GM19099 (cell line): ENCODE measurements around the gene SMAD7.

ENCODE experiments used
- POLR2A ChIP-seq: IDR thresholded peaks from 3 replicates; pipeline ENCODE4 v1.6.1; 2011; ENCODE audit warnings: low read depth; ENCODE audit not compliant: insufficient read length; ENCODE audit errors: extremely low read depth

SMAD7 gene

DNA sequence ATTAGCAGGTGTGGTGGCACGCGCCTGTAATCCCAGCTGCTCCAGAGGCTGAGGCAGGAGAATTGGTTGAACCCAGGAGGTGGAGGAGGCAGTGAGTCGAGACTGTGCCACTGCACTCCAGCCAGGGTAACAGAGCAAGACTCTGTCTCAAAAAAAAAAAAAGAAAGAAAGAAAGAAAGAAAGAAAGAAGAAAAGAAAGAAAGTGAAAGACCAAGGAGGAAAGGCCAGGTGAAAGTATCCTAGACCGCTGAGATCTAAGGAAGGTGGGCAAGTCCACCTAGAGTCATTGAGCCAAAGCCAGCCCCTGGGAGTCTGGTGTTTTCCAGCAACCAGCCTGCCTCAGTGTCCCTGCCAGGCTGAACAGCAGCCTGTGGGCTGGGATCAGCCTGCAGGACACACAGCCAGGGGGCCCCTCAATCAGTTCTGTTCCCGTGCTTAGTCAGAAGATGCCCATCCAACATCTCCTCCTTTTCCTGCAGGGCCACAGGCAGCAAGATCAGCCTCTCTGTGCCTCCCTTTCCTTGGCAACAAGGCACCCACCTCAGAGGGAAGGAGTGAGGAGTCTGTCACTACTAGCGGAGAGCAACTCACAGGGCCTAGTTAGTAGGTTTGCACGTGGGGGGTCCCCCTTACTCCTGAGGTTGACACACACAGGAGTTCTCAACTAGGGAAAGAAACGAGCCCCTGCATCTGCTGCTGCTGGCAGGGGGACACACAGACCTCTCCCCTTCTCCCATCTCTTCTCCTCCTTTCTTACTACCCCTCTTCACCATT lies 64.1 kb downstream of the SMAD7 start:
- TF ChIP-seq POLR2A, result no peak

DNA sequence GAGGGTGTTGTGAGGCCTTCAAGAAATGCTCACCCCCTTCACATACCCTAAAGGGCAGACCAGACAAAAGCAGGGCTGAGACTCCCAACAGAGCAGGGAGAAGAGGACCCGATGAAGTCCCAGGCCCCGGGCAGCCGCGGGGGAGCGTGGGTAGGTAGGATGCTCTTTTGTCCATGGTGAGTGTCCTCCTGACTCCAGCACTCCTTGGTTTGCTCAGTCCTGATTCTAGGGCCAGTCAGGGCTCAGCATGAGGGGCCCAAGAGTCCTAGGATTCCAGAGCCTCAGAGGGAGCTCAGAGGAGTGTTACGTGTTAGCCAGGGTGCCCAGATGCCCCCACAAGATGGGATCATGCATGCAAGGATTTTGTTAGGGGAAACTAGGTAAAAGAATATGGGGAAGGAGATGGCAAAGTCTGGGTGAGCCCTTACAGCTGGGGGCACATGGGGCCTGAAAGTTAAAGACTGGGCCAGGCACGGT lies 64.8 kb downstream of the SMAD7 start:
- no peak for TF ChIP-seq POLR2A

DNA sequence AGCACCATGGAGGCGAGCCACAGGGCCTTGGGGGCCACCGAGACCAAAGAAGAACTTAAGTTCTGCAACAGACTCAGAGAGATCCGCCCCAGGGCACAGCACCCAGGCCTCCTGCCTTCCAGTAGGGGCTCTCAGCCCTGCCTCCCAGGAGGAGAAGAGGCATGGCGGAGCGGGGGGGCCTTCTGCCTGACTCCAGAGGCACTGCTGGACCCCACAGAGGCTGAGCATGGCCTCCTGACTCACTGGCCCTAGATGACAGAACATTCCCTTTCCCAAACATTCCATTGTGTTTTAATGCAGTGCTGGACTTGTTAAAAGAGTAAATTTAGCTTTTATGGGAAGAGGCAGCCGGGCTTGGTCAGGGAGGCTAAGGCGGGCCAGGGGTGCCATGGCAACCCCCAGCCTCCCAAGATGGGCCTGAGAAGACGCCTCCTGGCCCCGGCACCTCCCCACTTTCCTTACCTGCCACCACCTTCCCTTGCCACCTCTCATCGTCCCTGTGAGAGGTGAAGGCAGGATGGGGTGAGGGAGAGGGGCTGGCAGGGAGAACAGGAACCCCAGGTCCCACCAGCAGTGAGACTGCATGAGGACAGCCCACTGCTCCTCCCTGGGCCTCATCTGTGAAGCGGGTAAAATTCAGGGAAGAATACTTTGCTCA lies 65.4 kb downstream of the SMAD7 start:
- no peak for TF ChIP-seq POLR2A

DNA sequence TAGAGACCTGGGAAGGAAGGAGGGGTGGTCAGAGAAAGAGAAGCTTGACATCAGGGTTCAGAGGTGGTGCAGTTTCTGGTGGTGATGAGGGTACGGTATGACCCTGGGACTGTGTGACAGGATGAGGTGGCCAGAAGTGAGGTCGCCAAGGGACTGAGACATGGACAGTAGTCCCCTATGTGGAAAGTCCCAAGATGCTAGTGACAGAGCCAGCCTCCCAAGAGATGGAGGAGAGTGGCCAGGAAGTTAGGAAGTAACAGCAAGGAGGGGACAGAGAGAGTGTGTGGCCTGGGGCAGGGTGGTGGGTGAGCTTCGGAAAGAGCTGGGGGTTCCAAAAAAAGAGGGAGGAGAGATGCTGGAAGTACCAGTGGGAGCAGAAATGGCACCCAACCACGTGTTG lies 66.0 kb downstream of the SMAD7 start:
- TF ChIP-seq POLR2A, result no peak

DNA sequence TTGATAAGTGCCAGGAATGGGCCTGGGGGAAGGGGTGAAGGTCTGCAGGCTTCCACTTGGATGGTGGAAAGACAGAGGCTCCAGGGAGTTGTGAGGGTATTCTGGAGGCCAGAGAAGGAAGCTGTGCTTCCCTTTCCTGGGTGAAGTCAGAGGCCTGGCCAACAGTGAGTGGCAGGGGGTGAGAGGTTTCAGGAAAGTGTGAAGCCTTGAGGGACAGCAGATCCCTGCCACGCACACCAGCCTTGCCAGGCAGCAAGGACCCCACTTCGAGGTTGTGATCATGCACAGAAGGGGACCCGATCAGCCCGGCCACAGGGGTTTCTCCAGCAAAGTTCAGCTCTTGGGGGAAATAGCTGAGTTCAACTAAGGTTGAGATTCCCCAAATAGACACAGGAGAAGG lies 66.5 kb downstream of the SMAD7 start:
- TF ChIP-seq POLR2A, result no peak

DNA sequence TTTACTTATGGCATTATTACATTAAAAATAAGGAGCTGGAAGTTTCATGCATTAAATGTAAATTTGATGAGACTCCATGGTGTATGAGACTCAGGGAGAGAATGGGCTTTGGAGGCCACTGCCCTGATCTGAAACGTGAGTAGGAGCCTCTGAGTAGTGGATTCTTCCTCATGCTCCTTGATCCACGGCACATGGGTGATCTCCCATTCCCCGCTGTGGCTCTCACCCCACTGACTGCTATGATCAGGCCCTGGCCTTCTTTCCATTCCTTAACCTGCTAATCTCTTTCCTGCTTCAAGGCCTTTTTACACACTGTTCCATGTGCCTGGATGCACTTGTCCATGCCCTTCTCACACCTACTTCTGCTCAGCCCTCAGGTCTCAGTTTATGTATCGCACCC lies 68.4 kb downstream of the SMAD7 start:
- TF ChIP-seq POLR2A, result no peak

DNA sequence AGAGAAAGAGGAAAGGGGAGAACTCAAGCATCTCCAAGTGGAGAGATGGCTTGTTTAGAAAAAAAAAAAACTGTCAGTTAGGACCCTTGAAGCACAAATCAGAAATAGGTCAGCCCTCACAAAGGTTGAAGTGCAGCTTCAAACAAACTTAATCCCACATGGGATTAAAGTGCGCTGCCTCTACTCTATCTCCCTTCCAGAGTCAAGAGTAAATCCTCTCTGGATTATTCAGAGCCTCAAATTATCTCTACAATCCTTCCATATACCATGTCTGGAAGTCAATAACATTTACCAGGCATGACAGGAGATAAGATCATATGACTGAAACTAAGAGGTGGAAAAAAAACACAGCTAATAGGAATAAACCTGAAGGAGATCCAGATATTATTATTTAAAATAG lies 69.8 kb downstream of the SMAD7 start:
- no peak for TF ChIP-seq POLR2A

DNA sequence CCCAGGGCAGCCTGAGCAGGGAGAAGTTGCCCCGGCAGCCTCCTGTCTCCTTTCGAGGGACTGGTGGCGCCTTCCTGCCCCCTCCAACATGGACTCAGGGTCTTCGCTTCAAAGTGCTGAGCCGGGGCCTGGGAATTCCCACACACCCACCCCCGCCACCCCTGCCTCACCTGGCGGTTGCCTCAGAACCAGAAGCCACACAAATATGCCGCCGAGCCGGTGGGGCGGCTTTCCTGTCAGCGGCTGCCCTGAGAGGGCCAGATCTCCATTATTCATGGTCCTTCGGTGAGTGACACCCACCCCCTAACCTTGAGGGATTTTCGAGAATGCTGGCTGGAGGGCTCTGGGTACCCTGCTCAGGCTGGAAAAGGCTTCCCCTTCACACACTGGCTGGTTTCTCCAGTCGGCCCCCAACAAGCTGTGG lies 71.7 kb downstream of the SMAD7 start:
- no peak for TF ChIP-seq POLR2A

DNA sequence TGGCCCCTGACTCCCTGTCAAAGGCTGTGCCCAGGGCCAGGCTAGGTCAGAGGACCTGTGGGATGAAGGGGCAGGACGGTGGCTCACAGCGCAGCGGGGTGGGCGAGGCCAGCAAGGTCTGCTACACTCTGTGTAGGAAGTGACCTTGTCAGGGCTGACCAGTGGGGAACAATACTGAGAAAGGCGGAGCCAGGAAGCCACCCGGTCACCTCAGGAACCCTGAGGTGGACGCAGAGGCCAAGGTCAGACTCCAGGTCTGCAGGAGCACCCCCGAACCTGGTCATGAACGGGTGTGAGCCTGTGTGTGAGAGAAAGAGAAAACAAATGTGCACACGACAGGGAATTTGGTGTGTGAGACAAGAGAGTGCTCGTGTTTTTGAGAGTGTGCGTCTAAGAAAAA lies 72.3 kb downstream of the SMAD7 start:
- no peak for TF ChIP-seq POLR2A

DNA sequence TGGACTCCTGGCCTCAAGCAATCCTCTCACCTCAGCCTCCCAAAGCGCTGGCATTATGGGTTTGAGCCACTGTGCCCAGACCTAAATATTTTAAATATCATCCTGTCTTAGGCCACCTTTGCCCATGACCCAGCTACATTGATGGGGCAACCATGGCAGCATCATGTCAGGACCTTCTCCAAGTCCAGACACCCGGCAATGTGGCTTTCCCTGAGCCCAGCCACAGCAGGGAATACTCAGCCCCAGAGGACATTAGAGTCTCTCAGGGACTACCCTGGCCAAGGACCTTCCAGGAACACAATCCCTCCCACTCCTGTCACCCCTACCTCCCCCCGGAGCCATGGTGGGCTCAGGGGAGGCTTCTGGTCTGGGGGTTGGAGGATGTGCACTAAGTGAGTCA lies 72.8 kb downstream of the SMAD7 start:
- TF ChIP-seq POLR2A, result no peak

DNA sequence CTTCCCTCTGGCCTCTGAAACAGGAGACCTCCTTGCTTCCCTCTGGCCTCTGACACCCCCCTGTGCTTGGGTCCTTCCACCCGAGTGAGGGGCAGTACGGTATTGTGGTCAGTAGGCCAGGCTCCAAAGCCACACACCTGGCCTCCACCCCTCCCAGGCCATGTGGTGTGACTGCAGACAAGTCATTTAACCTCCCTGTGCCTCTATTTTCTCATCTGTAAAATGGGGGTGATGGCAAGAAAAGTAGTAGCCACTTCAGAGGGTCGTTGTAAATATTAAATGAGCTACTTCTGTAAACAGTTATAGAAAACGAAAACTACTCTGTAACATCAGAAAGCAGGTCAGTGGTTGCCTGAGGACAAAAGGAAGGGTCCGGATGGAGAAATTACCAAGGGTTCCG lies 74.2 kb downstream of the SMAD7 start:
- no peak for TF ChIP-seq POLR2A

DNA sequence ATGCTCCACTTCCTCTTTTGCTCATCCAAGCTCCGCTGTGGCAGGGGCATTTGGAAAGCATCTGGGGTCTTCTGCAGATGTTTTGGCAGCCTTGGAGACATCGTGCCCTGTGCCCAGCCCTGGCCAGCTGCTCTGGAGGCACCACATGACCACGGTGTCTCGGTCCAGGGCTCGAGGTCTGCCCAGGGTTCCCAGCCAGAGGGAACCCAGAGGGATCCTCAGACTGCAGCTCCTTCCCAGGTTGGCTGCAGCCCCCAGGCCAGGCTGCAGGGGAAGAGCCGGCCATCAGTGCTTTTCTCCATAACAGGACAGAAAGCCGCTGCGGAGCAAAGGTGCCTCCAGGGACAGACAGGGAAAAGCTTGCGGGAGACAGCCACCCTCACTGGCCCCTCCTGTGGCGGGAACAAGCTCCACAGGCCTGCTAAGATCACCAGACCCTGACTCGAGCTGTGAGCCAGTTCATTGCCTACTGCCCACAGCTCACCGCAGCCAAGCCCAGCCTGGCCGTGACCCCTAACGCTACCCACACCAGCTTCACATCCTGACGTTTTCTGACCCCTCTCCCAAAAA lies 74.7 kb downstream of the SMAD7 start:
- no peak for TF ChIP-seq POLR2A

DNA sequence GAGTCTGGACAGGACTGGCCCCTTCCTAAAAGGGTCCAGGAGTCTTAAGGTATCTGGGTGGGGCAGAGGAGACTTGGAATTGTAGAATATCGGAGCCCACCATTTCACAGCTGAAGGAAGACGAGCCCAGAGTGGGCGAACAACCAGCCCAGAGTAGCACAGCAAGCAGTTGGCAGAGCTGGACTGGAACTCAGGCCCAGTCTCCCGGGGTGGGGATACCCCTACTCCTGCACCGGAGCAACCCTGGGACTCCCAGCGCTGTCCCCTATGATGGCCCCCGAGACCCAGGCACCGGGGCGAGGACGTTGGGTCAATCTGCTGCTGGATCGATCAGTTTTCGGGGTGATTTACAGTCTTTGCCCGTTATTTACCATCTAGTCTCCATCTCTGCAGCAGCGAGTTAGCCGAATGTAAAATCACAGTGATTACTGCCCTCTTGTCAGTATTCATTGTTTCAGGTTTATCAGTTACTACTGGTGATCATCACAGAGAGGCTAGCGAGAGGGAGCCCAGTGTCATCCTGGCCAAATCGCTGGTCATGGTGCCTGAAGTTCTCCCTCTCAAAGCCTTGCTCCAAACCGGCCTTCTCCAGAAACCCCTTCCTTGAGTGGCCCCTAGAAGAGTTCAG lies 75.3 kb downstream of the SMAD7 start:
- no peak for TF ChIP-seq POLR2A

DNA sequence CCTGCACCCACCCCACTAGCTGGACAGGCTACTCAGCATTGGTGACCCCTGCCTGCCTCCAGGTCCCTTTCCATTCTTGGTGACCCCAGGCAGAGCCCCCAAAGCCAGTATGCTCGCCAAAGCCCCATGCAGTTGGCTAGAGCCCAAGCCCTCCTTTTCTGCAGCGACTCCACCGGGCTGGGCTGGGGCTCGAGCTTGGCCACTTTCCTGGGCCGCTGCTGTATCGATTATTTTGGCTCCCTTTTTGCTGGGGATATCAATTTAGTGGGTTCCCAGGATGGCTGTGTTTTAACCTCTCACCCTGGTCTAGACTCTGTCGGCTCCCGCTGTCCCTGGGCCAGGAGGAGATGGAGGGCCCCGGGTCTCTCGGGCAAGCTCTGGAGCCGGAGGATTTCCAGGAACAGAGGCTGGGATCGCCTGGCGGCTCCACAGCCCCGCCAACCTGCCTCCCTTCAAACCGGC lies 76.0 kb downstream of the SMAD7 start:
- TF ChIP-seq POLR2A, result no peak

DNA sequence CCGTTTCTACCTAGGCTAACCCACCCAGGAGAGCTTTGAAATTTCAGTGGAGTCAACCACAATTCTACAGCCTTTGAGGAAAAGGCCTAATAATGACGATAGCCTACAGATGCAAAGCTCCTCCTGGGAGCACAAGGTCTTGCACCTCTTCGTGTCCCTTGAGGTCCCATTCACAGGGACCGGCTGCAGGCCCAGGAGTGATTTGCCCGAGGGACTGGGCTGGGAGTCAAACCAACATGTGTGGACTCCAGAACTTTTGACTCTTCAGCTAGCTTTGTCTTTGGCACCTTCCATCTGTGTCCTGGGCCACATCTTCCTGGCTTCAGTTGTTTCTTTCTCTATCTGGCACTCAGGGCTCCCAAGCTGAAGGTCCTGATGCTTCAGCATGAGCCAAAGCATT lies 76.5 kb downstream of the SMAD7 start:
- TF ChIP-seq POLR2A, result no peak
